ENCODE data around the gene ZNF516. TPM values are rescaled to one million over a fixed set of nuclear protein-coding genes. Genes with fewer than 3 reads are reported as not detected.

ZNF516 gene
- total and polyA plus RNA-seq, 2 experiments from 2014 or later = 17.0 to 78.6 TPM

GRCh38 chr18:76443519-76444445, 51.3 kb downstream of the ZNF516 start:
- peaks cover 22% of the 10 kb centered on the region for H3K4me1 ChIP-seq (ENCODE audit: low read depth)
- H3K4me3 ChIP-seq = no peak overlapping the region
- no peak overlapping the region for H3K27ac ChIP-seq
- no peaks in the 10 kb centered on the region for H3K27me3 ChIP-seq
- no peak for TF ChIP-seq CTCF (IDR thresholded peaks at IDR 0.05; ENCODE audit: low read depth, low read length)
- H3K36me3 ChIP-seq = peaks cover 21% of the 10 kb centered on the region
- no peak for DNase-seq (ENCODE audit: low read depth in 1 of 2, low spot score in 1 of 2)
- H3K9me3 ChIP-seq (ENCODE audit: low read depth) = no peaks in the 10 kb centered on the region

GRCh38 chr18:76442413-76443171, 52.5 kb downstream of the ZNF516 start:
- Histone ChIP-seq H3K4me3 (no peak overlapping the region), H3K27ac (no peak overlapping the region), H3K36me3 (peaks cover 21% of the 10 kb centered on the region), H3K9me3 (ENCODE audit: low read depth) (no peaks in the 10 kb centered on the region), H3K4me1 (ENCODE audit: low read depth) (peaks cover 19% of the 10 kb centered on the region), H3K27me3 (no peaks in the 10 kb centered on the region)
- TF ChIP-seq CTCF (IDR thresholded peaks at IDR 0.05; ENCODE audit: low read depth, low read length) = no peak
- DNase-seq (ENCODE audit: low read depth in 1 of 2, low spot score in 1 of 2) = no peak

- no peak for DNase-seq (ENCODE audit: low read depth in 1 of 2, low spot score in 1 of 2)
- no peak for TF ChIP-seq CTCF (IDR thresholded peaks at IDR 0.05; ENCODE audit: low read depth, low read length)
- no peaks in the 10 kb centered on the region for H3K27me3 ChIP-seq
- no peak overlapping the region for H3K4me3 ChIP-seq
- peaks cover 14% of the 10 kb centered on the region for H3K4me1 ChIP-seq (ENCODE audit: low read depth)
- no peak overlapping the region for H3K27ac ChIP-seq
- peaks cover 21% of the 10 kb centered on the region for H3K36me3 ChIP-seq
- H3K9me3 ChIP-seq (ENCODE audit: low read depth) = no peaks in the 10 kb centered on the region
These were observed 53.2 kb downstream of the ZNF516 start for GRCh38 chr18:76441668-76442412.

GRCh38 chr18:76441002-76441667, 53.9 kb downstream of the ZNF516 start:
- Histone ChIP-seq H3K36me3 (peaks cover 21% of the 10 kb centered on the region), H3K27me3 (no peaks in the 10 kb centered on the region), H3K9me3 (ENCODE audit: low read depth) (no peaks in the 10 kb centered on the region), H3K4me3 (no peak overlapping the region), H3K4me1 (ENCODE audit: low read depth) (peaks cover 10% of the 10 kb centered on the region), H3K27ac (no peak overlapping the region)
- TF ChIP-seq CTCF (IDR thresholded peaks at IDR 0.05; ENCODE audit: low read depth, low read length) = no peak
- DNase-seq (ENCODE audit: low read depth in 1 of 2, low spot score in 1 of 2) = no peak

GRCh38 chr18:76437910-76438309, 57.1 kb downstream of the ZNF516 start:
- peaks cover 21% of the 10 kb centered on the region for H3K36me3 ChIP-seq
- no peak overlapping the region for H3K27ac ChIP-seq
- H3K4me1 ChIP-seq (ENCODE audit: low read depth) = no peaks in the 10 kb centered on the region
- DNase-seq (ENCODE audit: low read depth in 1 of 2, low spot score in 1 of 2) = no peak
- no peaks in the 10 kb centered on the region for H3K27me3 ChIP-seq
- H3K4me3 ChIP-seq = no peak overlapping the region
- TF ChIP-seq CTCF (IDR thresholded peaks at IDR 0.05; ENCODE audit: low read depth, low read length) = no peak
- no peaks in the 10 kb centered on the region for H3K9me3 ChIP-seq (ENCODE audit: low read depth)
